ENCODE data around the gene REXO5.

GRCh38 chr16:20871258-20871657, 64.9 kb downstream of the REXO5 start:
- TF ChIP-seq POLR2A (IDR thresholded peaks at IDR 0.05) (no peak), CTCF (IDR thresholded peaks at IDR 0.05) (no peak)

All from stomach (tissue), 4 donors.